ENCODE results near the gene ZNF470.

ZNF470 gene

DNA sequence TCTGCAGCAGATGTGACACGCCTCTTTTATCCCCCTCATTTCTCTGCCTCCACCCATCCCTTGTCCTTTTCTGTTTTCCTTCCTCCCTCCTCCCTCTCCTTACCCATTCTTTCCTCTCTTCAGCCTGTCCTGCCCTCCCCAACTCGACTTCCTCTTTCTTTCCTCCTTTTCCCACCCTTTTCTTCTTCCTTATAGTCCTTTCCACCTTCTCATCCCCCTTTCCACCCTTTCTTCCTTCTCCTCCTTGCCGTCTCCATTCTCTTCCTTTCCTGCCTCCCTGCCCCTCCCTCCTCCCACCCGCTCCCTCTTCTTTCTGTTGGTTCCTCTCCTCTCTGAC is 27.1 kb downstream of the ZNF470 start:
- H3K4me3 ChIP-seq, result peak overlapping the region; percentile 100
- no peak overlapping the region for H3K27ac ChIP-seq
- no peak for TF ChIP-seq CTCF (IDR thresholded peaks at IDR 0.05)
- no peak for DNase-seq (ENCODE audit: low spot score)

GRCh38 chr19:56594783-56595547 is 27.7 kb downstream of the ZNF470 start, which contains the start of gene ZNF71:
TSS of gene ZNF71 (plus strand) at chr19:56595302. CDS start at chr19:56601559, 6,257 bp downstream.
- DNase-seq (ENCODE audit: low spot score), result peak; percentile 90
- TF ChIP-seq CTCF (IDR thresholded peaks at IDR 0.05), result no peak
- H3K4me3 ChIP-seq, result peak within 1 kb of the TSS; percentile 100
- peak within 1 kb of the TSS; percentile 56 to 91 for H3K27ac ChIP-seq

- peak overlapping the region; percentile 56 to 91 for H3K27ac ChIP-seq
- no peak for DNase-seq (ENCODE audit: low spot score)
- peak overlapping the region; percentile 100 for H3K4me3 ChIP-seq
- no peak for TF ChIP-seq CTCF (IDR thresholded peaks at IDR 0.05)
These were observed 28.3 kb downstream of the ZNF470 start for GRCh38 chr19:56595548-56595899.

- TF ChIP-seq CTCF (IDR thresholded peaks at IDR 0.05), result no peak
- Histone ChIP-seq H3K27ac (no peak overlapping the region), H3K4me3 (no peak overlapping the region)
- DNase-seq (ENCODE audit: low spot score), result no peak
These were observed 29.4 kb downstream of the ZNF470 start for GRCh38 chr19:56596676-56597075.

GRCh38 chr19:56597696-56598095 is 30.4 kb downstream of the ZNF470 start:
- H3K27ac ChIP-seq, result no peak overlapping the region
- DNase-seq (ENCODE audit: low spot score), result no peak

DNA sequence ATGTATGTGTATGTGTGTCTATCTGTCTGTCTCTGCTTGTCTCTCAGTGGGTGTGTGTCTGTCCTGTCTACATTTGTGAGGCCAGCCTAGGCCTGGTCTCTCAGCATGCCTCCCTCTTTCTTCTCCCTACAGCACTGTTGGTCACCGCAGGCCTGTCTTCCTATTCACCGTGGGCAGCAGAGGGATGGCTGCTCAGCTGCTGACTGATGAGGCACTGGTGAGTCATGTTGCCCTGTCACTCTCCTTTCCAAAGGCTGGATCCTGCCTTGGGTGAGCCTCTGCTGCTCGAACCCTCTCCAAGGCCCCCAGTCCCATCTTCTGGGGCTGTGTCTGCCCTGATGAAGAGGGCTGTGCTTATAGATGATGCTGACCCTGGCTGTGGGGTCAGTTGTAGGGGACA is 34.1 kb downstream of the ZNF470 start:
- no peak for TF ChIP-seq CTCF (IDR thresholded peaks at IDR 0.05)
- Histone ChIP-seq H3K27ac (no peak overlapping the region), H3K4me3 (no peak overlapping the region)

More at GRCh38 chr19:56597696-56598095, 30.4 kb downstream of the ZNF470 start:
- TF ChIP-seq CTCF (IDR thresholded peaks at IDR 0.05), result no peak
- no peak overlapping the region for H3K4me3 ChIP-seq

DNA sequence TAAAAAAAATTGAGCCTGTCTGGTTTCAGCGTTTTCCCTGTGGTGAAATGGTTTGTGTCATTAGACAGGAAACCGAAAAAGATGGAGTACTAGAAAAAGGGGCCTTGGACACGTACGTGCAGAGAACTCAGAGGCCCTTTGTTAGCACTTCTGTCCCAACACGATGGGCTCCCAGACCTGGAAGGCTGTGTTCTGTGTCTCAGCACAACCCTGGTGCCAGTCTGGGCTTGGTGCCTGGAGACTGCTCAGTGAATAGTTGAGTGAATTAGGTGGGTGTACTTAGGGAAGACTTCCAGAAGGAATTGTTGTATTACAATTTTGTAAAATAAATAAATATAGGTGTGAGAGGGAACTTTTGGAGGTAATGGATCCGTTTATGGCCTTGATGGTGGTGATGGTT is 36.6 kb downstream of the ZNF470 start:
- no peak overlapping the region for H3K4me3 ChIP-seq
- no peak overlapping the region for H3K27ac ChIP-seq
- DNase-seq (ENCODE audit: low spot score), result no peak
- no peak for TF ChIP-seq CTCF (IDR thresholded peaks at IDR 0.05)

More for the DNA sequence above, 34.1 kb downstream of the ZNF470 start:
- DNase-seq (ENCODE audit: low spot score), result no peak
